Aorta (tissue), 5 donors: ENCODE measurements around the gene CSNK2A1. TPM values are rescaled to one million over a fixed set of nuclear protein-coding genes. Genes with fewer than 3 reads are reported as not detected.
A peak's percentile ranks its signal among the peaks of the same experiment; 100 is the strongest.

Experiments
- ATAC-seq: fragments of 200-7000 bp; cut with Tn5 transposase; one replicate; pipeline ENCODE4 v1.9.1; 2022; ENCODE audit warnings: moderate library complexity; ENCODE audit not compliant: low FRiP score
- DNase-seq, 2 donors: peaks; one replicate each; pipeline ENCODE4 v3.0.0-alpha.2; 2020
- H3K27ac ChIP-seq, 2 donors: one replicate each; pipeline ENCODE4 v1.5.1; 2013; ENCODE audit warnings: low read length in 2 of 2, mild to moderate bottlenecking in 2 of 2, moderate library complexity in 2 of 2, control low read depth in 1 of 2, inconsistent platforms in 1 of 2, low read depth in 1 of 2
- H3K27me3 ChIP-seq, 2 donors: one replicate each; pipeline ENCODE4 v1.6.1; 2013; ENCODE audit warnings: control low read depth in 1 of 2, low read length in 1 of 2, mild to moderate bottlenecking in 1 of 2, moderate library complexity in 1 of 2; ENCODE audit not compliant: insufficient read depth in 2 of 2, control insufficient read depth in 1 of 2
- H3K36me3 ChIP-seq, 2 donors: one replicate each; pipeline ENCODE4 v1.6.1; 2013; ENCODE audit warnings: control low read depth in 1 of 2, low read length in 1 of 2, mild to moderate bottlenecking in 1 of 2; ENCODE audit not compliant: insufficient read depth in 2 of 2, control insufficient read depth in 1 of 2
- H3K4me1 ChIP-seq, 2 donors: one replicate each; pipeline ENCODE4 v1.6.1; 2013; ENCODE audit warnings: low read length in 2 of 2, control low read depth in 1 of 2, mild to moderate bottlenecking in 1 of 2, moderate library complexity in 1 of 2; ENCODE audit not compliant: insufficient read depth in 2 of 2, control insufficient read depth in 1 of 2
- H3K4me3 ChIP-seq, 2 donors: one replicate each; pipeline ENCODE4 v1.5.1; 2013; ENCODE audit warnings: low read length in 2 of 2, control low read depth in 1 of 2, mild to moderate bottlenecking in 1 of 2
- H3K9me3 ChIP-seq: one replicate; pipeline ENCODE4 v1.6.1; 2013; ENCODE audit warnings: mild to moderate bottlenecking, low read length; ENCODE audit not compliant: control insufficient read depth
- WGBS, 2 donors: extraction: QIAGEN DNeasy Blood & Tissue Kit; methylation state at CpG; one replicate each; pipeline ENCODE4 v1.1.7; 2013; 5-methylcytosine and 5-hydroxymethylcytosine counted together
- intact Hi-C, 2 donors: fragments of 100-400 bp; cut with DNase I; formaldehyde crosslinking; loops; one replicate each; pipeline versions ENCODE4 v1.14.2 to v1.15.0; 2022
- polyA plus RNA-seq, 2 donors: library from polyadenylated mRNA; stranded (reverse); fragments of 200-250 nt; gene quantifications; one replicate each; pipeline ENCODE4 v1.2.3, GENCODE V29; 2013
- total RNA-seq, 2 donors: library from RNA; stranded (reverse); fragmentation: NEBNext Ultra II Directional; extraction: Animal tissue kit (Norgen Biotek cat#: 25700); gene quantifications; one replicate each; pipeline ENCODE4 v1.2.1, GENCODE V29; 2021
- donor health status: healthy with polysubstance abuse.
- donor health status: Bipolar disorder and iron deficiency.
- donor health status: DM: no; HTN: no; CAD: no.
- donor health status: DM: no; HTN: no; CAD: no.
- donor health status: DM: yes; HTN: yes; CAD: no.

CSNK2A1 gene
- total and polyA plus RNA-seq, 4 donors, result 23.4 to 98.2 (median 50.6) TPM

DNA sequence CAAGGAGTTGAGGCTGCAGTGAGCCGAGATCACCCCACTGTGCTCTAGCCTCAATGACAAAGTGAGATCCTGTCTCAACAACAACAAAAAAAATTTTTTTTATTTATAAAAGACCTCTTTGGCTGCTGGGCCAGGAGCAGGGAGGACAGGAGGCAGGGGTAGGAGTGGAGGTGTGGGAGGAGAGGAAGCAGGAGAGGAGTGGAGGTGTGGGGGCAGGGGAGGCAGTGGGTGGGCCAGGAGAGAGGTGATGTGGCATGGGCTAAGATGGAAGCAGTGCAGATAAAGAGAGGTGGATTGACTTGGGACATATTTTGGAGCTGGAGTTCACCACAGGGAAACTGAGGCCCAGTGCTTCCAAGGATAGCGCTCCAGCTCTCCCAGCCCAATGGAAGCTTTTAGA, 13.4 kb upstream of the CSNK2A1 start:
- peaks cover 0 to 5% of the 10 kb centered on the region in 2 donors for H3K27me3 ChIP-seq
- intact Hi-C loops, result no loop called here
- H3K4me3 ChIP-seq, result no peak overlapping the region
- no peak for ATAC-seq
- no peak for DNase-seq
- whole genome bisulfite sequencing, 2 donors, result 95 to 100% methylated on average over 2 of the region's 2 CpGs
- H3K27ac ChIP-seq, result no peak overlapping the region
- no peaks in the 10 kb centered on the region for H3K9me3 ChIP-seq
- H3K36me3 ChIP-seq, result no peaks in the 10 kb centered on the region
- no peaks in the 10 kb centered on the region for H3K4me1 ChIP-seq

GRCh38 chr20:555976-556385, 12.4 kb upstream of the CSNK2A1 start:
- no peaks in the 10 kb centered on the region for H3K4me1 ChIP-seq
- peaks cover 0 to 5% of the 10 kb centered on the region in 2 donors for H3K27me3 ChIP-seq
- no peaks in the 10 kb centered on the region for H3K36me3 ChIP-seq
- no peak overlapping the region for H3K4me3 ChIP-seq
- no peak for DNase-seq
- H3K9me3 ChIP-seq, result no peaks in the 10 kb centered on the region
- ATAC-seq, result no peak
- WGBS, 2 donors, result 23 to 33% methylated on average over 6 of the region's 6 CpGs
- H3K27ac ChIP-seq, result no peak overlapping the region
- intact Hi-C loops, result no loop called here

GRCh38 chr20:550611-551010, 7.0 kb upstream of the CSNK2A1 start:
- ATAC-seq (no peak), DNase-seq (no peak)
- peaks cover 0 to 3% of the 10 kb centered on the region in 2 donors for H3K27me3 ChIP-seq
- no peak overlapping the region for H3K4me3 ChIP-seq
- no peaks in the 10 kb centered on the region for H3K4me1 ChIP-seq
- 67 to 72% methylated on average over 7 of the region's 7 CpGs for WGBS, 2 donors
- intact Hi-C loops, result no loop called here
- no peaks in the 10 kb centered on the region for H3K36me3 ChIP-seq
- no peak overlapping the region for H3K27ac ChIP-seq
- no peaks in the 10 kb centered on the region for H3K9me3 ChIP-seq

- Histone ChIP-seq H3K27me3 (no peaks in the 10 kb centered on the region), H3K9me3 (no peaks in the 10 kb centered on the region), H3K36me3 (no peaks in the 10 kb centered on the region), H3K4me3 (no peak overlapping the region), H3K27ac (no peak overlapping the region), H3K4me1 (no peaks in the 10 kb centered on the region)
- DNase-seq, result no peak
- intact Hi-C loops, result loop anchor here in 1 of 2 donors (10.0 kb wide), 1 partner anchor 105 kb away; the partner anchor contains the start of gene SRXN1
- no peak for ATAC-seq
- WGBS, 2 donors, result 87 to 88% methylated on average over 4 of the region's 4 CpGs
Measured at GRCh38 chr20:549722-550496, 6.3 kb upstream of the CSNK2A1 start.

DNA sequence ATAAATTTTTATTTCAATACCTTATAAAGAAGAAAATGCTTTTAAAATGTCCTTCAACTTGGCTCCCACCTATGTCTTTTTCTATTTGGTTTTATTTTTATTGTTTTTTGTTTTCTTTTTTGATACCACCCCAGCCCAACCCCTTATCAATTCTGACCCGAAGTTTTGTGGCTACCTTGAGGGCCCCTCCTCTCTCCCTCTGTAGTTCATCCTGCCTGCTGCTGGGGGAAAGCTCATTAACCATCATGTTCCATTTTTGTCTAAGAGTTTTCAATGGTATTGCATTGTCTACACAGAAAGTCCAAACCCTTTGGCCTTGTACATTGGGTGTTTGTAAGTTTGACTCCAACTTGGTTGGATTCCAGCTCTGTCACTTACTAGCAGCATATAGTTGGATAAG, 5.3 kb upstream of the CSNK2A1 start:
- no peaks in the 10 kb centered on the region for H3K36me3 ChIP-seq
- ATAC-seq (no peak), DNase-seq (no peak)
- H3K27ac ChIP-seq, result no peak overlapping the region
- no peak overlapping the region for H3K4me3 ChIP-seq
- H3K27me3 ChIP-seq, result no peaks in the 10 kb centered on the region
- H3K9me3 ChIP-seq, result no peaks in the 10 kb centered on the region
- WGBS, 2 donors, result 54 to 60% methylated on average over 1 of the region's 1 CpG
- intact Hi-C loops, result loop anchor here in 1 of 2 donors (10.0 kb wide), 1 partner anchor 106 kb away; the partner anchor contains the start of gene SRXN1
- H3K4me1 ChIP-seq, result no peaks in the 10 kb centered on the region

DNA sequence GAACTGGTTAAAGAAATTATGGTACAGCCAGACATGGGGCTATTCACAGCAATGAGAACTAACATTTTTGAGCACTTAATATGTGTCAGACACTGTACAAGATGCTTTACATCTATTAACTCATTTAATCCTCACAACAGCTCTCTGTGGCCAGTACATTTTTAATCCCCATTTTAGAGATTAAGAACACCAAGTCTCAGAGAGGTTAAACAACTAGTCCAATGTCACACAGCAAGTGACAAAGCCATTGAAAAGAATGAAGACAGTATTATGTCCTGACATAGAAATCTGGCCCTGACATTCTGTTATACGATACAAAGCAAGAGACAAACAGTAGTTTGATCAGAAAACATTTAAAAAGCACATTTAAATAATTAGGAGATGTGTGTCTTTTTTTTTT, 3.8 kb upstream of the CSNK2A1 start:
- no peak overlapping the region for H3K4me3 ChIP-seq
- no peaks in the 10 kb centered on the region for H3K27me3 ChIP-seq
- no peak for ATAC-seq
- DNase-seq, result no peak
- peaks cover 0 to 2% of the 10 kb centered on the region in 2 donors for H3K4me1 ChIP-seq
- 88 to 95% methylated on average over 1 of the region's 1 CpG for WGBS, 2 donors
- H3K27ac ChIP-seq, result no peak overlapping the region
- no peaks in the 10 kb centered on the region for H3K9me3 ChIP-seq
- intact Hi-C loops, result loop anchor here in 1 of 2 donors (10.0 kb wide), 1 partner anchor 107 kb away; the partner anchor contains the start of gene SRXN1
- no peaks in the 10 kb centered on the region for H3K36me3 ChIP-seq

- ATAC-seq (no peak), DNase-seq (no peak)
- intact Hi-C loops, result loop anchor here in 1 of 2 donors (10.0 kb wide), 1 partner anchor 108 kb away; the partner anchor contains the start of gene SRXN1
- Histone ChIP-seq H3K27ac (no peak overlapping the region), H3K27me3 (no peaks in the 10 kb centered on the region), H3K4me1 (peaks cover 0 to 5% of the 10 kb centered on the region in 2 donors), H3K9me3 (no peaks in the 10 kb centered on the region), H3K4me3 (no peak overlapping the region), H3K36me3 (no peaks in the 10 kb centered on the region)
- 91% methylated on average over 3 of the region's 3 CpGs for WGBS, 2 donors
Measured at GRCh38 chr20:546353-546752, 2.8 kb upstream of the CSNK2A1 start.

DNA sequence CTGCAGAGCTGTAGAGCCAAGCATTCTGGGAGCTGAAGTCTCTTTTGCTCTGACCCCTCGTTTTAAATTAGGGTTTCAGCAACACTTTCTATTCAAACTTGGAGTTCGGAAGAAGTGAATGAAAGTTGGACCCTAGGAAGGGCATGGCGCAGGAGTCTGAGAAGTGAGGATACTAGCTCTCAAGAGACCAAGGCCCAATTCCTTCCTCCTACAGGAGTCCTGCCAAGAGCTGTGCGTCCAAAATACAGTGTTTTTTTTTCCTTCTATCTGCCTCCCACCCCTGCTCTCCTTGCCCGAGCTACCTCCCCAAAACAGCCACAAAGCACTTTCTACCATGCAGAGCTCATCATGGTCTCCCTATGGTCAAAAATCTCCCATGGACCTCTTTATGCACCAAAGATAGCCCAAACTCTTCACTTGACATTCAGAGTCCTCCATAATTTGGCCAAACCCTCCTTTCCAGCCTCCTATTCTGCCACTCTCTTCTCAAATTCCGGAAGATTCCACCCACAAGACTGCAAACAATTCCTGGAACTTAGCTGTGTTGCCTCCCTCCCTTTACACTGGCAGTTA, 649 bp upstream of the CSNK2A1 start:
- Histone ChIP-seq H3K4me3 (peak overlapping the region in 1 of 2 donors; percentile 36), H3K9me3 (peaks cover 2% of the 10 kb centered on the region), H3K36me3 (no peaks in the 10 kb centered on the region), H3K27ac (no peak overlapping the region), H3K4me1 (peaks cover 0 to 5% of the 10 kb centered on the region in 2 donors), H3K27me3 (no peaks in the 10 kb centered on the region)
- 35 to 44% methylated on average over 6 of the region's 6 CpGs for WGBS, 2 donors
- intact Hi-C loops, result loop anchor here (5.0 to 10.0 kb wide), 5 partner anchors 108 to 197 kb away; partner anchors contain the start of genes SRXN1 (in 2 of the 2), NRSN2 (in 1 of the 2) and RBCK1 (in 1 of the 2)
- no peak for DNase-seq
- peak; percentile 1 for ATAC-seq
